ENCODE results near the gene ARHGAP35. TPM values are rescaled to one million over a fixed set of nuclear protein-coding genes. Genes with fewer than 3 reads are reported as not detected.
"Not testable (repeated sequence)": the region's sequence is repeated elsewhere in the genome, so short reads cannot be mapped to it uniquely, and the experiment has no call there.

Gene ARHGAP35
- polyA plus RNA-seq, 1 donor from 2014 or later: 4.4 TPM

GRCh38 chr19:46856062-46857022 is 4.5 kb upstream of the ARHGAP35 start:
- Mint-ChIP-seq H3K36me3 (no peaks in the 10 kb centered on the region), H3K4me1 (peaks cover 12 to 14% (median 14%) of the 10 kb centered on the region in 3 donors), H3K4me3 (peak overlapping the region; percentile 69 to 88 (median 80)), H3K9me3 (no peaks in the 10 kb centered on the region), H3K27me3 (peaks cover 1% of the 10 kb centered on the region), H3K27ac (peak overlapping the region; percentile 74 to 86 (median 80))

- Mint-ChIP-seq H3K4me1 (peaks cover 14 to 16% (median 15%) of the 10 kb centered on the region in 3 donors), H3K27me3 (peaks cover 1% of the 10 kb centered on the region), H3K4me3 (peak overlapping the region; percentile 87 to 98 (median 94)), H3K27ac (peak overlapping the region; percentile 89 to 93 (median 90)), H3K9me3 (no peaks in the 10 kb centered on the region), H3K36me3 (no peaks in the 10 kb centered on the region)
These were observed 1.1 kb upstream of the ARHGAP35 start for GRCh38 chr19:46859637-46860124.

GRCh38 chr19:46860125-46860845 is 512 bp upstream of the ARHGAP35 start:
- H3K4me3 Mint-ChIP-seq: peak overlapping the region; percentile 87 to 98 (median 94)
- H3K27me3 Mint-ChIP-seq: peaks cover 1% of the 10 kb centered on the region
- peaks cover 17 to 23% (median 21%) of the 10 kb centered on the region in 3 donors for H3K4me1 Mint-ChIP-seq
- peak overlapping the region; percentile 89 to 93 (median 90) for H3K27ac Mint-ChIP-seq
- no peaks in the 10 kb centered on the region for H3K36me3 Mint-ChIP-seq
- H3K9me3 Mint-ChIP-seq: no peaks in the 10 kb centered on the region

GRCh38 chr19:46861691-46862502 is 1.1 kb downstream of the ARHGAP35 start:
- Mint-ChIP-seq H3K4me1 (peaks cover 15 to 26% (median 22%) of the 10 kb centered on the region in 3 donors), H3K4me3 (no peak overlapping the region)

GRCh38 chr19:46862503-46862834 is 1.7 kb downstream of the ARHGAP35 start:
- H3K27ac Mint-ChIP-seq: no peak overlapping the region

More at GRCh38 chr19:46861691-46862502, 1.1 kb downstream of the ARHGAP35 start:
- Mint-ChIP-seq H3K9me3 (no peaks in the 10 kb centered on the region), H3K27me3 (no peaks in the 10 kb centered on the region), H3K36me3 (no peaks in the 10 kb centered on the region), H3K27ac (no peak overlapping the region)

GRCh38 chr19:46862974-46863632 is 2.3 kb downstream of the ARHGAP35 start:
- no peak overlapping the region for H3K27ac Mint-ChIP-seq
- H3K27me3 Mint-ChIP-seq: no peaks in the 10 kb centered on the region
- peaks cover 18 to 35% (median 31%) of the 10 kb centered on the region in 3 donors for H3K4me1 Mint-ChIP-seq
- no peaks in the 10 kb centered on the region for H3K36me3 Mint-ChIP-seq
- H3K9me3 Mint-ChIP-seq: no peaks in the 10 kb centered on the region
- H3K4me3 Mint-ChIP-seq: no peak overlapping the region

More at GRCh38 chr19:46862503-46862834, 1.7 kb downstream of the ARHGAP35 start:
- H3K4me3 Mint-ChIP-seq: no peak overlapping the region
- H3K27me3 Mint-ChIP-seq: no peaks in the 10 kb centered on the region
- H3K4me1 Mint-ChIP-seq: peaks cover 17 to 31% (median 26%) of the 10 kb centered on the region in 3 donors
- H3K36me3 Mint-ChIP-seq: no peaks in the 10 kb centered on the region
- H3K9me3 Mint-ChIP-seq: no peaks in the 10 kb centered on the region

- no peaks in the 10 kb centered on the region for H3K27me3 Mint-ChIP-seq
- peaks cover 2% of the 10 kb centered on the region for H3K36me3 Mint-ChIP-seq
- no peak overlapping the region for H3K27ac Mint-ChIP-seq
- H3K4me1 Mint-ChIP-seq: peaks cover 23 to 39% (median 34%) of the 10 kb centered on the region in 3 donors
- no peaks in the 10 kb centered on the region for H3K9me3 Mint-ChIP-seq
- no peak overlapping the region for H3K4me3 Mint-ChIP-seq
These were observed 3.2 kb downstream of the ARHGAP35 start for GRCh38 chr19:46863818-46864629.

GRCh38 chr19:46866407-46867136 is 5.8 kb downstream of the ARHGAP35 start:
- Mint-ChIP-seq H3K27ac (peak overlapping the region in 1 of 3 donors; percentile 67), H3K4me3 (peak overlapping the region in 2 of 4 donors; percentile 13 to 46), H3K27me3 (no peaks in the 10 kb centered on the region), H3K4me1 (peaks cover 20 to 38% (median 29%) of the 10 kb centered on the region in 3 donors), H3K36me3 (peaks cover 2% of the 10 kb centered on the region), H3K9me3 (no peaks in the 10 kb centered on the region)

- peak overlapping the region in 1 of 4 donors; percentile 46 for H3K4me3 Mint-ChIP-seq
- H3K27ac Mint-ChIP-seq: peak overlapping the region in 1 of 3 donors; percentile 36
- H3K9me3 Mint-ChIP-seq: no peaks in the 10 kb centered on the region
- H3K27me3 Mint-ChIP-seq: no peaks in the 10 kb centered on the region
- H3K36me3 Mint-ChIP-seq: peaks cover 2% of the 10 kb centered on the region
- H3K4me1 Mint-ChIP-seq: peaks cover 20 to 38% (median 29%) of the 10 kb centered on the region in 3 donors
These were observed 6.4 kb downstream of the ARHGAP35 start for GRCh38 chr19:46867170-46867569.

GRCh38 chr19:46868025-46868802 is 7.4 kb downstream of the ARHGAP35 start:
- peaks cover 20 to 38% (median 29%) of the 10 kb centered on the region in 3 donors for H3K4me1 Mint-ChIP-seq
- H3K27me3 Mint-ChIP-seq: no peaks in the 10 kb centered on the region
- no peaks in the 10 kb centered on the region for H3K9me3 Mint-ChIP-seq
- H3K27ac Mint-ChIP-seq: no peak overlapping the region
- H3K36me3 Mint-ChIP-seq: peaks cover 2% of the 10 kb centered on the region
- H3K4me3 Mint-ChIP-seq: no peak overlapping the region

GRCh38 chr19:46871173-46871572 is 10.4 kb downstream of the ARHGAP35 start:
- H3K36me3 Mint-ChIP-seq, H3K9me3 Mint-ChIP-seq, H3K4me3 Mint-ChIP-seq, H3K27me3 Mint-ChIP-seq, H3K27ac Mint-ChIP-seq: not testable (repeated sequence)
- peaks cover 11 to 24% (median 19%) of the 10 kb centered on the region in 3 donors for H3K4me1 Mint-ChIP-seq

- Mint-ChIP-seq H3K27ac (no peak overlapping the region), H3K27me3 (no peaks in the 10 kb centered on the region), H3K9me3 (no peaks in the 10 kb centered on the region), H3K4me3 (no peak overlapping the region), H3K4me1 (peaks cover 6 to 10% (median 9%) of the 10 kb centered on the region in 3 donors), H3K36me3 (peaks cover 2% of the 10 kb centered on the region)
These were observed 12.2 kb downstream of the ARHGAP35 start for GRCh38 chr19:46872967-46873366.
